Esophagus (tissue), 2 donors: ENCODE measurements around the gene SLIT1. TPM values are rescaled to one million over a fixed set of nuclear protein-coding genes. Genes with fewer than 3 reads are reported as not detected.

Experiments
- H3K27ac ChIP-seq, 2 donors: one replicate each; pipeline ENCODE4 v1.5.1; 2013; ENCODE audit warnings: low read depth in 2 of 2, mild to moderate bottlenecking in 2 of 2, inconsistent platforms in 1 of 2, low read length in 1 of 2, moderate library complexity in 1 of 2
- H3K27me3 ChIP-seq, 2 donors: one replicate each; pipeline ENCODE4 v1.6.1; 2013; ENCODE audit warnings: low read length in 2 of 2, control low read depth in 1 of 2, mild to moderate bottlenecking in 1 of 2; ENCODE audit not compliant: insufficient read depth in 2 of 2, control insufficient read depth in 1 of 2
- H3K36me3 ChIP-seq, 2 donors: one replicate each; pipeline ENCODE4 v1.6.1; 2013; ENCODE audit warnings: low read length in 1 of 2; ENCODE audit not compliant: control insufficient read depth in 2 of 2, insufficient read depth in 2 of 2
- H3K4me1 ChIP-seq, 2 donors: one replicate each; pipeline ENCODE4 v1.6.1; 2013; ENCODE audit warnings: low read length in 1 of 2; ENCODE audit not compliant: control insufficient read depth in 2 of 2, insufficient read depth in 2 of 2
- H3K4me3 ChIP-seq, 2 donors: one replicate each; pipeline ENCODE4 v1.5.1; 2013; ENCODE audit warnings: low read length in 2 of 2, mild to moderate bottlenecking in 2 of 2, low read depth in 1 of 2, moderate library complexity in 1 of 2
- H3K9me3 ChIP-seq, 2 donors: one replicate each; pipeline ENCODE4 v1.6.1; 2013; ENCODE audit warnings: mild to moderate bottlenecking in 2 of 2, low read depth in 1 of 2, low read length in 1 of 2, moderate library complexity in 1 of 2; ENCODE audit not compliant: control insufficient read depth in 2 of 2, insufficient read depth in 1 of 2
- WGBS, 2 donors: extraction: QIAGEN DNeasy Blood & Tissue Kit; methylation state at CpG; one replicate each; pipeline ENCODE4 v1.1.7; 2013; 5-methylcytosine and 5-hydroxymethylcytosine counted together
- polyA plus RNA-seq, 2 donors: library from polyadenylated mRNA; stranded (reverse); fragments of 200-250 nt; gene quantifications; one replicate each; pipeline ENCODE4 v1.2.3, GENCODE V29; 2013
- donor health status: healthy with polysubstance abuse.
- donor health status: Bipolar disorder and iron deficiency.

Gene SLIT1
- polyA plus RNA-seq, 2 donors = 0.02 TPM

DNA sequence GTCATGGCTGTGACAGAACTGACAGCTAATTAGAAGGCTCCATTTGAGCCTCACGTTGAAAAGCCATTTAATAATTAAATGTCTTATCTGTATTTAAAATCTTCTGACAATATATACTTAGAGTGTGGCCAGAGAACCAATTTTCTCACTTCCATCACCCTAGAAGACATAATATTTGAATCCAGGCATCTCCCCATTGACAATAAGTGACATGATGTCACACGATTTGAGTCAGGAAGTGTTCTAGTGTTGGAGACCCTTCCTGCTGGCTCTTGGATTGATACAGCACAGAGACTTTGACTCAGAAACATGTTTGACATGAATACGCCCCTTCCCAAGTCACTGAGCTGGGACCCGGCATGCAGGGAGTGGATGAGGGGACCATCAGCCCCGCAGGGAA, 85.9 kb downstream of the SLIT1 start:
- Histone ChIP-seq H3K27ac (no peak overlapping the region), H3K36me3 (no peaks in the 10 kb centered on the region), H3K9me3 (no peaks in the 10 kb centered on the region), H3K27me3 (no peaks in the 10 kb centered on the region), H3K4me1 (peaks cover 0 to 2% of the 10 kb centered on the region in 2 donors), H3K4me3 (no peak overlapping the region)
- WGBS, 2 donors = 69 to 71% methylated on average over 5 of the region's 5 CpGs

DNA sequence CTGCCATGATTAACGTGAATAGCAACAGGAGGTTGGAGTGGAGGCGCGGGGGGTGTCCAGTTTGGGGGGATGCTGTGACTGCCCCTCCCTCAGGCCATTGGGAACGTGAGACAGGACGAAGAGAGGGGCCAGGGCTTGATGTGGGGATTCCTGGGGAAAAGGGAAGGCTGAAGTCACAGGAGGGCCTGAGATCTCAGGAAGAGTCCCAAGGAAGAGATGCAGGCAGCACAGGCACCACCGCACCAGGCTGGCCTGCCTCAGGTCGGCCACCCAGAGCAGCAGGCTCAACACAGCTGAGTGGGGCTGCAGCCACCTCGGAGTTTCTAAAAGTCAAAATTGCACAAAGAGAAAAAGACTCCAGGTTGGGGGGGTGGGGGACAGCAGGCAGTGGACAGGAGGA, 86.7 kb downstream of the SLIT1 start:
- Histone ChIP-seq H3K9me3 (no peaks in the 10 kb centered on the region), H3K4me1 (peaks cover 0 to 2% of the 10 kb centered on the region in 2 donors), H3K4me3 (no peak overlapping the region), H3K27ac (no peak overlapping the region), H3K36me3 (no peaks in the 10 kb centered on the region), H3K27me3 (no peaks in the 10 kb centered on the region)
- WGBS, 2 donors = 75 to 77% methylated on average over 8 of the region's 8 CpGs

DNA sequence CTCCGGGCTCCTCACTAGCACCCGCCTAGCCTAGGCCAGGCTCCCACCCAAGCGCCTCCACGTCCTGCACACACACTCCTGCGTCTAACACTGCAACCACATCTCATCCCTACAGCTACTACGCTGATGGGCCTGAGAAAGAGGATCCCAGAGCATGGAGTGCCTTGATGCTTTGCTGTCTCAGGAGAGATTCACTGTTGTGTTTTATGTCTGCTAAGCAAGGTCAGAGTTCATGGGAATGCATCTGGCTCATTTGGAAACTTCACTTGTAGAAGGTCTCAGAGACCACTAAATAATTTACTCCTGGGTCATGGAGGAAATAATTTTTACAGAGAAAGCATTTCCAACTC, 88.7 kb downstream of the SLIT1 start:
- no peak overlapping the region for H3K27ac ChIP-seq
- no peaks in the 10 kb centered on the region for H3K36me3 ChIP-seq
- peaks cover 0 to 2% of the 10 kb centered on the region in 2 donors for H3K4me1 ChIP-seq
- no peaks in the 10 kb centered on the region for H3K9me3 ChIP-seq
- no peak overlapping the region for H3K4me3 ChIP-seq
- no peaks in the 10 kb centered on the region for H3K27me3 ChIP-seq
- WGBS, 2 donors = 75 to 81% methylated on average over 6 of the region's 6 CpGs

DNA sequence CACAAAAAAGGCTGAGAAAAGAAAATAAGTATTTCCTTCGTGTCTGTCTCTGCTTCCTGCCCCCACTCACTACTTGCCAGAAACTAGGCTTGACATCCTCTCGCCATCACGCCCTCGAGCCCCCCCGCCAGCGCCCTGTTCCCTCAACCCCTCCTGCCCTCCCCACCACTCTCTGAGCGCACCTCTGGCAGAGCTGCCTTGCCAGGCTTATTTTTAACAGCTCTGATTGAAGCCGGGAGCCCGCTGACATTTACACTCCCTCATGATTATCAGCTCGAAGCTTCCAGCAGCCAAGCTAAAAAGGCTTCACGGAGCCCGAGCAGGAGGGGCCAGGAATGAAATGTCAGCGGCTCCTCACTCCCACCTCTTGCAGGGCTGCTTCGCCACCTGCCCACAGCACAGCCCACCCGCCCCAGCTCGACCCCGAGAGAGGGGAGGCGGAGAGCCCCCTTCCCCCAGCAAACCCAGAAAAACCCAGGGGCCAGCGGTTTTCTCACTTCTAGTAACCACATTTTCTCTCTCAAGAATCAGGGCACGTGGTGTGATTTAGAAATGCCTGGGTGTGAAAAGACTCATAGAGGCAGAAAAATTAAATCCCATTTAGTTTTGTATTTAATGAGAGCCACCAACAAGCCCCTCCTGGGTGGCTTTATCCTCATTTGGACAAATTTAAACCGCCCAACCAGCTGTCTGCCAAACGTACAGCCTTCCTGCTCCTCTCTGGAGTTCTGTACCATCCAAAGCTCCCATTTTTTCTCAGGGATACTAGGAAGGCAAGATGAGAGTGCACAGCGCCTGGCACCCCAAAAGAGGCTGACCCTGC, 89.3 kb downstream of the SLIT1 start:
- H3K27me3 ChIP-seq = no peaks in the 10 kb centered on the region
- H3K36me3 ChIP-seq = no peaks in the 10 kb centered on the region
- H3K4me1 ChIP-seq = peaks cover 0 to 2% of the 10 kb centered on the region in 2 donors
- H3K27ac ChIP-seq = no peak overlapping the region
- H3K9me3 ChIP-seq = no peaks in the 10 kb centered on the region
- WGBS, 2 donors = 20 to 22% methylated on average over 23 of the region's 23 CpGs
- no peak overlapping the region for H3K4me3 ChIP-seq

DNA sequence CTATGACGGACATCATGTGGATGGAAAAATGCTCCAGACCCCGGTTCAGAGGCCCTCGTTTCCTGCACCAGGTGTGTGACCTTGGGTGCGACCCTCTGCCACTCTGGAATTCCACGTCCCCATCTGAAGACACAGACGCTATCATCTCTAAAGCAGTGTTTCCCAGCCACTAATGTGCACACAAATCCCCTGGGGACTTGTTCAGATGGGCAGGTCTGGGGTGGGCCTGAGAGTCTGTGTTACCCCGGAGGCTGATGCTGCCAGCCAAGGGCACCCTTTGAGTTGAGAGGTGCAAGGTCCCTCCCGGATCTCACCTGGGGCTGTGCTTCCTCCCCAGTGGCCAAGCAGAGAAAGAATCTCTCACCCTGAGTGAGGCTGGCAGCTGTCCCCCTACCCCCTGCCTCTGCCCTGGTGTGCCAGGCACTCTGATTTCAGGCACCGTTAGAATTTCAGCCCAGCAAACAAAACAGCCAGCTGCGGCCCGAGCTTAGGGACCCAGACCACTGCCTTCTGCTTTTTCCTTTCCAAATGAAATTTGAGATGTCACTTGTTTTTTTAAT, 90.0 kb downstream of the SLIT1 start:
- Histone ChIP-seq H3K27me3 (no peaks in the 10 kb centered on the region), H3K4me3 (no peak overlapping the region), H3K27ac (no peak overlapping the region), H3K36me3 (no peaks in the 10 kb centered on the region), H3K4me1 (peaks cover 0 to 2% of the 10 kb centered on the region in 2 donors), H3K9me3 (no peaks in the 10 kb centered on the region)
- 39 to 42% methylated on average over 11 of the region's 11 CpGs for whole genome bisulfite sequencing, 2 donors

DNA sequence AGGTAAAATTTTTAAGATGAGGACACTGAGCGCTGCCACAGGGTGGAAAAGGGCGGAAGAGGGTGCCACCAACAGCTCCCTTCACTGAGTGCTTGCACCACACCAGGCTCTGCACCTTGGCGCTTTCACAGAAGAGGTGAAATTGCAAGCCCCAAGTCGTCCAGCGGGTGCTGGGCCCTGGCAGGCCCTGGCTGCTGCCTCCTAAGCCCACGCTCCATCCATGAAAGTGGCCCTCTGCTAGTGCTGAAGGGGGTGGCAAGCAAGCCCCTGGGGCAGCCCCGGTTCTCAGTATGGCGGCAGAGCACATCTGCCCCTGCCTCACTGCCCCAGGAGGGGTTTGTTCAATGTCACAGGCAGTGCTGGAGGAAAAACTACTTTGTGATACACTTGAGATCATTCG, 95.1 kb downstream of the SLIT1 start:
- Histone ChIP-seq H3K27me3 (no peaks in the 10 kb centered on the region), H3K4me3 (no peak overlapping the region), H3K36me3 (no peaks in the 10 kb centered on the region), H3K27ac (no peak overlapping the region), H3K9me3 (no peaks in the 10 kb centered on the region), H3K4me1 (peaks cover 0 to under 1% of the 10 kb centered on the region in 2 donors)
- WGBS, 2 donors = 81 to 82% methylated on average over 9 of the region's 9 CpGs

DNA sequence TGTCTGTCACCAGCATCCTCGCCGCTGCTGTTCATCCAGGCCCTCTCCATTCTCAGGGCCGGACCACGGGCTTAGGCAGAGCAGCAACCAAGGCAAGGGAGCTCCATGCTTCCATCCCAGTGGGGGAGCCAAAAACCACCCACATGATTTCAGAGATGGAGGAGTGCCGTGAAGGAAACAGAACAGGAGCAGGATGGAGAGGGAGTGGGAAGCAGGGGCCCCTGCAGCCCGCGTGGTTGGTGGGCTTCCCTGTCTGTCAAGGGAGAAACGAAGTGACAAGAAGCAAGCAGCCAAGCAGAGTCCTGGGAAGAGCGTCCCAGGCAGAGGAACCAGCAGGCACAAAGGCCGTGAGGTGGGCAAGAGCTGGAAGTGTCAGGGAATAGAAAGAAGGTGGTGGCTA, 95.7 kb downstream of the SLIT1 start:
- no peaks in the 10 kb centered on the region for H3K36me3 ChIP-seq
- no peaks in the 10 kb centered on the region for H3K4me1 ChIP-seq
- H3K27me3 ChIP-seq = no peaks in the 10 kb centered on the region
- WGBS, 2 donors = 62 to 68% methylated on average over 10 of the region's 10 CpGs
- H3K9me3 ChIP-seq = no peaks in the 10 kb centered on the region
- H3K4me3 ChIP-seq = no peak overlapping the region
- H3K27ac ChIP-seq = no peak overlapping the region

DNA sequence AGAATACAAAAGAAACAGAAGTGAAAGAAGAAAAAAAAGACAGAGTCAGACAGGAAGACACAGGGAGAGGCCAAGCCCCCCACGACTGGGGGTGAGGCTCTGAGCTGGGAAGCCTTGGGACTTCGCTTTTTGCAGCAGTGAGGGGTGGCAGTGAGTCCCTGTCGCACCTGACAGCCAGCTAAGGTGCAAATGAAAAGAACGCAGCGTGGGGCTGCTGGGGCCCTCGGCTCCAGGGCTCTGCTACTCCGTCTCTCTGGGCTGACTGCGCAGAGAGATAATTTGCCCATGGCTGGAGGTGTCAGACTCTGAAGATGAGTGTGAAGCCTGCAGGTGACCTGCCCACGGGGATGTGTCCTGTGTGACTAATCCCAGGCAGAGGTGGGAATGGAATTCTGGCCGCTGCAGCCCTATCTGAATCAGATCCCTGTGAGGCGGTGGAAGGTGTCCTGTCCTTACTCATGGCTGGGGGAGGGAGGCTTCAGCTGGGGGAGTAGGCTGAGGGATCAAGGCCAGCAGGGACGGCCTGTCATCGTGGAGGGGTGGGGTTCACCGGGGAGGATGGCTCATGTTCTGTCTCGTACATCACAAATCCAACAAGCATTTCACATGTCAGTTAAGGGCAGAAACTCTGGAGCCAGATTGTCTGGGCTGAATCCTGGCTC, 96.4 kb downstream of the SLIT1 start:
- Histone ChIP-seq H3K4me3 (no peak overlapping the region), H3K27ac (no peak overlapping the region), H3K27me3 (no peaks in the 10 kb centered on the region), H3K4me1 (no peaks in the 10 kb centered on the region), H3K36me3 (no peaks in the 10 kb centered on the region), H3K9me3 (no peaks in the 10 kb centered on the region)
- 24 to 29% methylated on average over 15 of the region's 15 CpGs for WGBS, 2 donors

DNA sequence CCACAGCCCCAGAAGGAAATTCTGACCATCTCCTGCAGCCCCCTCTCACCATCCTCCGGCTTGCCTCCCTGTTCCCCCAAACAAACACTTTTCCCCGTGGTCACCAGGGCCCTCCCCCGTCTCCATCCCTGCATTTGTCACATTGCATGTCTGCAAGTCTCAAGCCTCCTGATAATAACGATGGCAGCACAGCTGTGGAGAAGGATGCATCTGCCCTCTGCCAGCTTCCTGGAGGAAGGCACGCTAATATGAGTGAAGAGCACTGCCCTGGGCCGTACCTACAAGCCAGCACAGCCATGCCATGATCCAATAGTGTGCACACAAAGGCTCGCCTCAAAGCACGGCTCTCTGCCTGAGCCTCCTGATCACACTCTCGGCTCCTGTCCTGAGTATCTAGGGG, 98.5 kb downstream of the SLIT1 start:
- H3K36me3 ChIP-seq = no peaks in the 10 kb centered on the region
- H3K4me1 ChIP-seq = no peaks in the 10 kb centered on the region
- 44 to 47% methylated on average over 9 of the region's 9 CpGs for WGBS, 2 donors
- no peak overlapping the region for H3K27ac ChIP-seq
- no peak overlapping the region for H3K4me3 ChIP-seq
- no peaks in the 10 kb centered on the region for H3K9me3 ChIP-seq
- H3K27me3 ChIP-seq = no peaks in the 10 kb centered on the region
